EH (cell line): Measurements from ENCODE around the gene WIF1.

Experiments used
- DNase-seq: peaks from one replicate; pipeline ENCODE4 v3.0.0-alpha.2; 2015; ENCODE audit warnings: low read depth

WIF1 gene

DNA sequence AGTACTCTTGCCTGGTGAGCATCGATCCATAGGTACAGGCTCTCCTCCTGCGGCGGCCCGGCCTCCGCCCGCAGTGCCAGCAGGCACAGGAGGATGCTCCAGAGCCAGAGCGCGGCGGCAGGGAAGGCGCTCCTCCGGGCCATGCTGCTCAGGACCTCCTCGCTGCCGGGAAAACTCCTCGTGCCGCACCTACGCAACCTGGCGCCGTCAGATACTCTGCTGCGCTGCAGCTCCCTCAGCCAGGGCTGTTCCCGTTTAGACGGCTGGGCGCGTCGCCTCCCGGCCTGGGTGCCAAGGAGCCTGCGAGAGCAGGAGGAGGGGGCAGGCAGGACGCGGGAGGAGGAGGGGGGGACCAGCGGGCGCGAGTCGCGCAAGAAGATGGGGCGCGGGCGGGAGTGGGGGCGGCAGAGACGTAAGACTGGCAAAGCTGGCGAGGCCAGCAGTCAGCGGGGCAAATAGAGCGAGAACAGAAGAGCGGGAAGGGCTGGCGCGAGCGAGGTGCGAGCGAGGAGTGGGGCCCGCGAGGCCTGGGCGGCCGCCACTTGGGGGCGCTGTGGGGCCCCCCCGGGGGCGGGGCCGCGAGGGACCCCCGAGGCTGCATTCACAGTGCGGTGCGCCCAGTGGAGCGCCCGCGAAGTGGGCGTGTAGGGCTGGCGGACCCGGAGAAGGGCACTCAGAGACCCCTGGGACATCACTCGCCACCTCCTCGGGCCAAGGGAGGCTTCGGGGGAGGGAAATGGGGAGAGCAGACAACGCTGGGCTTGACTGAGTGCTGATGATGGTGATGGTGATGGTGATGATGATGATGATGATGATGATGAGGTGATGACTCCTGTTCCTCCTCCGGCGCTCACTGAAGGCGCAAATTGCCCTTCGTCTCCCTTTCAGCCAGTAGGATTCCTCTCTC lies at the start of gene WIF1:
TSS of gene WIF1 (minus strand) at position 257 of the 907 bp plus-strand sequence. CDS start at position 143, 114 bp downstream.
- peak; percentile 1 for DNase-seq

GRCh38 chr12:65170209-65170881 lies 49.2 kb upstream of the WIF1 start:
- peak; percentile 63 for DNase-seq

- DNase-seq, result peak; percentile 88
Measured at GRCh38 chr12:65169320-65170208, 48.5 kb upstream of the WIF1 start, which contains the start of gene LEMD3. Gene LEMD3 (plus strand): TSS chr12:65169583. CDS start chr12:65169597, 14 bp downstream.

GRCh38 chr12:65168681-65169319 lies 47.7 kb upstream of the WIF1 start:
- DNase-seq, result no peak

- no peak for DNase-seq
Measured at GRCh38 chr12:65164774-65165173, 43.7 kb upstream of the WIF1 start.

- DNase-seq, result no peak
Measured at GRCh38 chr12:65164244-65164643, 43.1 kb upstream of the WIF1 start.

DNA sequence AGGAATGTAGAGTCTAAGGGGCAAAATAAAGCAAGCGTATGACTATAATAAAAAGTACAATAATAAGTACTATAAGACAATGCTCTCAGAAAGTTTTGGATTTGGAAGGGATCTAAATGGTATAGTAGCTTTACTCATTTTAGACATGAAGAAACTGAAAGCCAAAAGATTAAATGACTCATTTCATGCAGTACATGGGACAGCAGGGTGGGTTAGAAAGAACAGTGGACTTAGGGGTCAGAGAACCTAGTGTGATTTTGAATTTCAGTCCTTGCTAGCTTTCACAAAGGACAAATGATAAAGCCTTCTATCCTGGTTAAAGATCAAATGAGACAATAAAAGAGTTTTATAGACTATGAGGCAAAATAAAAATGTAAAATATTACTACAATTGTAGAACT lies 41.5 kb upstream of the WIF1 start:
- DNase-seq, result no peak

DNA sequence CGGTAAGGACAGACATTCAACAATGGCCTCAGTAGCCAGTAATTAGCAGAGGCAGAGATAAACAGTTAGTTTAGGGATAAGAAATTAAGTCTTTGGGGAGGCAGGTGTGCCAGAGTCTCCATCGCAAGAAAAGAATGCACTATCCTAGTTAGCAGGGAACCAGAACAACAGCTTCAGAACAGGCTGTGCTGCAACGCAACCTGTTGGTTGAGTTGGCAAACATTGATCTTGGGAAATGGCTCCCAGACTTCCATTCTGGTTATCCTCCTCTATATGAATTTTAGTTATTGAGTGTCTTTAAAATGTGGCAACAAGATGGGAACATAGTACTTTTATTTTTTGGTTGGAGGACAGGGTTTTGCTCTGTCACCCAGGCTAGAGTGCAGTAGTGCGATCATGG lies 36.0 kb upstream of the WIF1 start:
- no peak for DNase-seq

DNA sequence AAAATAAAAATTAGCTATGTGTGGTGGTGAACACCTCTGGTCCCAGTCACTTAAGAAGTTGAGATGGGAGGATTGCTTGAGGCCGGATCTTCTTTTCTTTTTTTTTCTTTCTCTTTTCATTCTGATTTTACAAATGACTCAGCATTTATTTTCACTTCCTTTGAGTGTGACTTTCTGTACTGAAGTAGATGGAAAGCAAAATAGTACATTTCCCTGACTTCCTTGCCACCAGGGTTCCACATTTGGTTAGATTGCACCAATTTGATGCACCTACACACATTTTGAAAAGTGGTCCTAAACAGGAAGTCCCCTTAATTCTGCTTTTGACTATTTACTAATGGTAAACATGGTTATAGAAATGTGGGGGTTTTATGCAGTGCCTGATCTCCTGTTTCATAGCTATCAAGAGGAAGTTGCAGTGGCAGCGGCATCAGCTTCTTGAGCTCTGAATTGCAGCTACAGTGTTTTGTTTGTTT lies 35.3 kb upstream of the WIF1 start:
- no peak for DNase-seq

DNA sequence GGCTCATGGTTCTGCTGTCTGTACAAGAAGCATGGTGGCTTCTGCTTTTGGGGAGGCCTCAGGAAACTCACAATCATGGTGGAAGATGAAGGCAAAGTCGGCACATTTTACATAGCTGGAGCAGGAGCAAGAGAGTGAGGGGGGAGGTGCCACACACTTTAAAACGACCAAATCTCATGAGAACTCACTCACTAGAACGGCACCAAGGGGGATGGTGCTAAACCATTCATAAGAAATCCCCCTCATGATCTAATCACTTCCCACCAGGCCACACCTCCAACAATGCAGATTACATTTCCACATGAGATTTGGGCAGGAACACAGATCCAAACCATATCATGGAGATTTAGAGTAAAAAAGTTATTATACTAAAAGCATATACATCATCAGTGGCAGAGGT lies 34.7 kb upstream of the WIF1 start:
- no peak for DNase-seq

- no peak for DNase-seq
Measured at GRCh38 chr12:65152596-65152995, 31.5 kb upstream of the WIF1 start.

GRCh38 chr12:65152012-65152411 lies 30.9 kb upstream of the WIF1 start:
- DNase-seq, result no peak

GRCh38 chr12:65147312-65147905 lies 26.3 kb upstream of the WIF1 start:
- DNase-seq, result no peak

DNA sequence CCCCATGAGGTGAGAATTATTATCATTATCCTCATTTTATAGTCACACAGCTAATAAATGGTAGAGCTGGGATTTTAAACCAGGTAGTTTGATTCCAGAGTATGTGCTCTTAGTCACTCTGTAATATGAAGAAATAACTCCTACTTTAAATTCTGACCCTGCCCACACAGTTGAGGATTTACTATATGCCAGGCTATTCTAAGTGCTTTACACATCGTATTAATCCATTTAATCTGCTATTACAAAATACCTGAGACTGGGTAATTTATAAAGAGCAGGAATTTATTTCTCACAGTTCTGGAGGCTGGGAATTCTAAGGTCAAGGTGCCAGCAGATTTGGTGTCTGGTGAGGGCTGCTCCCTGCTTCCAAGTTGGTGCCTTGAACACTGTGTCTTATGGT lies 19.6 kb upstream of the WIF1 start:
- DNase-seq, result no peak

DNA sequence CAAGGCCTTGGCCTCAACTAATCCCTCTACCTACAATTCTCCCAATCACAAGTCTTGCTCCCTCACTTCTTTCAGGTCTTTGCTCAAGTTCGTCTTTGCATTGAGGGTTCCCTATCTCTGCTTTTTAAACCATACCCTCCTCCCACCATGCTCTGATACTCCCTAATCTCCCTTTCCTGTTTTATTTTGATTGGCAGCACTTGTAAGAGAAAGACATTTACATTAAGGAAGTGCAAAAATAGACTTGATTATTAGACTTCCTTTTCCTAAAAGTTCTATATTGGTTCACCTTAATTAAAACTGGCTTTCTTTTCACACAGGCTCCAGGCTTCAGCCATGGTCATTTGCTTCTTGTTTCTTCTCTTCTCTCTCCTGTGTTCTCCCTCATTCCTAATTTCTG lies 18.3 kb upstream of the WIF1 start:
- DNase-seq, result no peak

GRCh38 chr12:65133879-65134278 lies 12.8 kb upstream of the WIF1 start:
- no peak for DNase-seq

DNA sequence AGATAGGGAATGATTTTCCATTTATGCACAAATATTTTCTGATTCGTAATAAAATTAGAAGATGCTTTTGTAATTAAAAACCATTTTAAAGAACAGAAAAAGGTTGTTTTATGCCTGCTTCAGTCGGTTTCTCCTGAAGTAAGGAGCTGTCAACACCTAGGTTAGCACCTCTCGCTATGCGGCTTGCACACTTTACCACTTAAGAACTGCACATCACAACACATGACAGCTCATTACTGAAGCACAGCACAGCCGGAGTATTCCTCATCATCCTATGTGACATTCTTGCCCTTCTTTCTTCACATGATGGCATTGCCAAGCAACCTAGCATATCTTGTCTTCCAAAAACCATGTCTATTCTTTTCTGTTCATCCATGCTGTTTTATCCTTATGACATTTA lies 5.4 kb upstream of the WIF1 start:
- DNase-seq, result no peak

DNA sequence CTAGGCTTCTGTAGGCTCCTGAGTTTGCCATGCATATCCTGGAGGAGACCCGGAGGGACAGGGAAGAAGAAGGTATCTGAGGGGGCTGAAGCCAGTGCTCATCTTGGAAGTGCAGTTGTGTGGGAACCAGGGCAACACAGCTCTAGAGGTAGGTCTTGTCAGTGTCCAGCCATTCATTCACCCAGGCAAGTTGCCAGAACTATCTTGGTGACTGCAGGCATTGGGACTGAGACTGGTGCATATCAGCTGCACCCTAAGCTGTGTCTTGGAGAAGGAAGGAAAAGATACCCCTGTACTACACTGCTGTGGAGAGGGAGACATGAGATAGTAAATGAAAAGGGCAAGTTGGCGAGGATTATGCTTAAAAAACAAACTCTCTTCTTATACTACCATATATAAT lies 4.9 kb upstream of the WIF1 start:
- DNase-seq, result no peak

GRCh38 chr12:65125247-65125646 lies 4.1 kb upstream of the WIF1 start:
- no peak for DNase-seq

- DNase-seq, result peak; percentile 47
Measured at GRCh38 chr12:65123435-65124063, 2.4 kb upstream of the WIF1 start.

DNA sequence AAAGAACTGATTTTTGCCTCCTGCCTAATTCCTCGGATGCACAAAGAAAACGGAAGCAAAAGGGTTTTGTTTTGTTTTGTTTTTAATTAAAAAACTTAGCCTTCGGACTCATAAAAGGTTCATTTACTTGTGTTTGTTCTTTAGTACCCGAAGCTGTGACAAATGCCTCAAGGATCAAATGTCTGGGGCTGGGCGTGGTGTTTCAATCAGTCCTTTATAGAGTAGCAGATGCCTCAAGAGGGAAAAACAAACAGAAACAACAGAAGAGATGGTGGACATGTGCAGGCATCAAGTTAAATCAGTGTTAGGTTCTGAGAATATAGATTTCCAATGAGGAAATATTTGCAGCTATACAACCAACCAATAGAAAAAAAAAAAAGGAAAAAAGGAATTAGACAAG lies 1.6 kb upstream of the WIF1 start:
- DNase-seq, result no peak
